Parathyroid adenoma (tissue), 2 donors: Measurements from ENCODE around the gene AADACL3.

Experiments
- H2AFZ ChIP-seq: fragments of 300-600 bp; sonication (generic); one replicate; pipeline ENCODE4 v1.7.0; 2017; ENCODE audit warnings: antibody characterized with exemption, mild to moderate bottlenecking
- H3K27ac ChIP-seq: fragments of 300-600 bp; sonication (generic); one replicate; pipeline ENCODE4 v1.7.0; 2017
- H3K27me3 ChIP-seq: fragments of 300-600 bp; sonication (generic); one replicate; pipeline ENCODE4 v1.7.0; 2017; ENCODE audit warnings: low read length; ENCODE audit not compliant: control insufficient read depth, insufficient read depth
- H3K36me3 ChIP-seq: fragments of 300-600 bp; sonication (generic); one replicate; pipeline ENCODE4 v1.7.0; 2017; ENCODE audit warnings: low read length; ENCODE audit not compliant: control insufficient read depth, insufficient read depth
- H3K4me1 ChIP-seq: fragments of 300-600 bp; sonication (generic); one replicate; pipeline ENCODE4 v1.7.0; 2017; ENCODE audit warnings: control low read depth
- H3K4me2 ChIP-seq: fragments of 300-600 bp; sonication (generic); one replicate; pipeline ENCODE4 v1.7.0; 2017; ENCODE audit warnings: low read length
- H3K4me3 ChIP-seq: fragments of 300-600 bp; sonication (generic); one replicate; pipeline ENCODE4 v1.7.0; 2017; ENCODE audit warnings: low read depth, low read length
- H3K79me2 ChIP-seq: fragments of 300-600 bp; sonication (generic); one replicate; pipeline ENCODE4 v1.7.0; 2017; ENCODE audit warnings: control low read depth
- H3K9ac ChIP-seq: fragments of 300-600 bp; sonication (generic); one replicate; pipeline ENCODE4 v1.7.0; 2017; ENCODE audit warnings: mild to moderate bottlenecking
- H3K9me3 ChIP-seq: fragments of 300-600 bp; sonication (generic); one replicate; pipeline ENCODE4 v1.7.0; 2017; ENCODE audit warnings: low read length; ENCODE audit not compliant: control insufficient read depth
- CTCF ChIP-seq: fragments of 300-600 bp; sonication (generic); IDR thresholded peaks from one replicate; pipeline ENCODE4 v1.7.0; 2017; ENCODE audit warnings: antibody characterized with exemption, mild to moderate bottlenecking
- donor health status: primary hyperparathyroidism.

The AADACL3 gene

GRCh38 chr1:12764016-12764415 lies 48.1 kb downstream of the AADACL3 start:
- Histone ChIP-seq H3K9me3 (no peaks in the 10 kb centered on the region), H3K27ac (no peak overlapping the region), H3K4me1 (no peaks in the 10 kb centered on the region), H3K4me3 (no peak overlapping the region), H3K79me2 (no peaks in the 10 kb centered on the region), H3K27me3 (no peaks in the 10 kb centered on the region), H3K4me2 (no peak overlapping the region), H2AFZ (no peak overlapping the region), H3K36me3 (no peaks in the 10 kb centered on the region), H3K9ac (no peak overlapping the region)
- TF ChIP-seq CTCF: no peak

GRCh38 chr1:12769031-12769430 lies 53.1 kb downstream of the AADACL3 start:
- no peak for TF ChIP-seq CTCF
- no peaks in the 10 kb centered on the region for H3K9me3 ChIP-seq
- no peaks in the 10 kb centered on the region for H3K27me3 ChIP-seq
- H3K27ac ChIP-seq: no peak overlapping the region
- H3K4me3 ChIP-seq: no peak overlapping the region
- no peak overlapping the region for H3K9ac ChIP-seq
- no peak overlapping the region for H2AFZ ChIP-seq
- H3K79me2 ChIP-seq: no peaks in the 10 kb centered on the region
- H3K4me1 ChIP-seq: no peaks in the 10 kb centered on the region
- H3K36me3 ChIP-seq: no peaks in the 10 kb centered on the region
- H3K4me2 ChIP-seq: no peak overlapping the region

GRCh38 chr1:12769976-12770505 lies 54.1 kb downstream of the AADACL3 start:
- Histone ChIP-seq H3K4me2 (no peak overlapping the region), H3K27me3 (no peaks in the 10 kb centered on the region), H3K4me3 (no peak overlapping the region), H3K79me2 (no peaks in the 10 kb centered on the region), H3K9me3 (no peaks in the 10 kb centered on the region), H3K9ac (no peak overlapping the region), H3K4me1 (no peaks in the 10 kb centered on the region), H2AFZ (no peak overlapping the region), H3K27ac (no peak overlapping the region), H3K36me3 (no peaks in the 10 kb centered on the region)
- no peak for TF ChIP-seq CTCF

GRCh38 chr1:12770620-12771019 lies 54.7 kb downstream of the AADACL3 start:
- H3K79me2 ChIP-seq: no peaks in the 10 kb centered on the region
- H3K4me3 ChIP-seq: no peak overlapping the region
- H3K4me2 ChIP-seq: no peak overlapping the region
- H3K4me1 ChIP-seq: no peaks in the 10 kb centered on the region
- H3K36me3 ChIP-seq: no peaks in the 10 kb centered on the region
- no peak overlapping the region for H3K9ac ChIP-seq
- no peak overlapping the region for H2AFZ ChIP-seq
- H3K27me3 ChIP-seq: no peaks in the 10 kb centered on the region
- H3K27ac ChIP-seq: no peak overlapping the region
- no peak for TF ChIP-seq CTCF
- no peaks in the 10 kb centered on the region for H3K9me3 ChIP-seq

- Histone ChIP-seq H3K9ac (no peak overlapping the region), H3K27ac (no peak overlapping the region), H3K4me1 (no peaks in the 10 kb centered on the region), H2AFZ (no peak overlapping the region), H3K9me3 (no peaks in the 10 kb centered on the region), H3K27me3 (no peaks in the 10 kb centered on the region), H3K4me3 (no peak overlapping the region), H3K79me2 (no peaks in the 10 kb centered on the region), H3K36me3 (no peaks in the 10 kb centered on the region), H3K4me2 (no peak overlapping the region)
- no peak for TF ChIP-seq CTCF
Measured at GRCh38 chr1:12771186-12771585, 55.3 kb downstream of the AADACL3 start.
